Ishikawa (cell line): ENCODE data around the gene NAV2.

ENCODE experiments used
- CEBPB ChIP-seq: IDR thresholded peaks from 2 replicates; pipeline ENCODE4 v1.6.1; 2012
- EGR1 ChIP-seq: IDR thresholded peaks from 2 replicates; pipeline ENCODE4 v1.6.1; 2012
- EP300 ChIP-seq: IDR thresholded peaks from 2 replicates; pipeline ENCODE4 v1.6.1; 2012; ENCODE audit warnings: borderline replicate concordance
- RAD21 ChIP-seq: IDR thresholded peaks from 2 replicates; pipeline ENCODE4 v1.6.1; 2012; ENCODE audit warnings: low read depth
- REST ChIP-seq: IDR thresholded peaks from 2 replicates; pipeline ENCODE4 v1.6.1; 2012; ENCODE audit warnings: low read depth, mild to moderate bottlenecking
- YY1 ChIP-seq: IDR thresholded peaks from 2 replicates; pipeline ENCODE4 v1.6.1; 2012; ENCODE audit warnings: low read depth
- TF ChIP-seq, protein P1 (sequence below): IDR thresholded peaks from 2 replicates; pipeline ENCODE4 v1.6.1; 2012

DNA sequence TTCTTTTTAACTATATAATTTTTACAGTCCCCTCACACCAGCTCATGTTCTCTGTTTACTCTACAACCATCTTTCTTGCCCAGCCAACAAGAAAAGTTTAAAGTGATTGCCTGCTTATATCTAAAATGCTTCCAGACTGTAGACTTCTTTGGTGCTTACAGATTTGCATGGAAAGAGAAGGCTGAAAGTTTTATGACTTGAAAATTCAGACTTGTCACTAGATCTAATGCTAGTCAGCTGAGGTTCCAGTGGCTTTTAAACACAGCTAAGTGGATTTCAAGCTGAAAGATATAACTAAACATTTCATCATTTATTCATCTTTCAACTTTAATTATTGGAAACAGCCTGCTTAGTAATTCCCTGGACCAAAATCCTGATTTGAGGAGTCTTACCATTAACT is 178.4 kb downstream of the NAV2 start:
- TF ChIP-seq CEBPB = no peak
- no peak for TF ChIP-seq EP300
- TF ChIP-seq EGR1 = no peak
- TF ChIP-seq, protein P1, sequence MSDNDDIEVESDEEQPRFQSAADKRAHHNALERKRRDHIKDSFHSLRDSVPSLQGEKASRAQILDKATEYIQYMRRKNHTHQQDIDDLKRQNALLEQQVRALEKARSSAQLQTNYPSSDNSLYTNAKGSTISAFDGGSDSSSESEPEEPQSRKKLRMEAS = no peak
- no peak for TF ChIP-seq REST
- no peak for TF ChIP-seq YY1
- TF ChIP-seq RAD21 = no peak
